Renal pelvis (tissue), 4 donors: Measurements from ENCODE around the gene GGNBP2. TPM values are rescaled to one million over a fixed set of nuclear protein-coding genes. Genes with fewer than 3 reads are reported as not detected.
"Not testable (repeated sequence)": the region's sequence is repeated elsewhere in the genome, so short reads cannot be mapped to it uniquely, and the experiment has no call there.

ENCODE experiments used
- DNase-seq: peaks from one replicate; pipeline ENCODE4 v3.0.0-alpha.2; 2013
- polyA plus RNA-seq, 3 donors: library from polyadenylated mRNA; unstranded; fragments of 120-200 nt; gene quantifications; one replicate each; pipeline ENCODE4 v1.2.1, GENCODE V29; 2013; ENCODE audit not compliant: insufficient read length in 3 of 3

GGNBP2 gene
- polyA plus RNA-seq, 3 donors, result 75.5 to 101 (median 85.5) TPM

DNA sequence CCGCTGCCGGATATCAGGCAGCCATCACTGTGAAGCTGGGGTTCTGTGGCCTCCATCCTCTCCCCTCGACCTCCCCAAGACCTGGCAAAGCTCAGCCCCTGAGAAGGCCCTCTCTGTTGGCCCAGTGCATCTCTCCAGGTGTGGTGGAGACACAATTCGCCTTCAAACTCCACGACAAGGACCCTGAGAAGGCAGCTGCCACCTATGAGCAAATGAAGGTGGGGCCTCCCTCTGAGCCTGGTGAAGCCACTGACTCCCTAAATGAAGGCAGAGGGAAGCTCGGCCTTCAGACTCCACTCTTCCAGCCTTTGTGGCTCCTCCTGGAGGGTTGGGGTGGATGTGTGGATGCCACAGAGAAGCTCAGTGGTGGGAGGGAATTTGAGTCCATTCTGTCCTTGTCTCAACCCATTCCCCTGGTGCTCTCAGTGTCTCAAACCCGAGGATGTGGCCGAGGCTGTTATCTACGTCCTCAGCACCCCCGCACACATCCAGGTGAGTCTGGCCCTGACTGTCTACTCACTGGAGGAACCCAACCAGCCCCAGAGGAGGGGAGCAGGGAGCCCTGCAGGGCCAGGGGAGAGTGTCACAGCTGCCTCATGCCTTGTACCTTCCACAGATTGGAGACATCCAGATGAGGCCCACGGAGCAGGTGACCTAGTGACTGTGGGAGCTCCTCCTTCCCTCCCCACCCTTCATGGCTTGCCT, 55.0 kb downstream of the GGNBP2 start:
- DNase-seq, result no peak

DNA sequence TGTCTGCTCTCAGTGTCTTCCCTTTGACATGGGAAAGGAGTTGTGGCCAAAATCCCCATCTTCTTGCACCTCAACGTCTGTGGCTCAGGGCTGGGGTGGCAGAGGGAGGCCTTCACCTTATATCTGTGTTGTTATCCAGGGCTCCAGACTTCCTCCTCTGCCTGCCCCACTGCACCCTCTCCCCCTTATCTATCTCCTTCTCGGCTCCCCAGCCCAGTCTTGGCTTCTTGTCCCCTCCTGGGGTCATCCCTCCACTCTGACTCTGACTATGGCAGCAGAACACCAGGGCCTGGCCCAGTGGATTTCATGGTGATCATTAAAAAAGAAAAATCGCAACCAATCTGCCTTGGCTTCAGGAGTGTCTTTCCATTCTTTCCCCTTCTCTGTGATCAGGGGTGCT, 55.7 kb downstream of the GGNBP2 start:
- no peak for DNase-seq

- DNase-seq, result no peak
These were observed 56.2 kb downstream of the GGNBP2 start for GRCh38 chr17:36600936-36601302.

GRCh38 chr17:36601303-36602029, 56.7 kb downstream of the GGNBP2 start, which contains the start of gene MRM1:
Gene MRM1, plus strand, starts transcription at chr17:36601583. Its CDS starts 228 bp downstream, at chr17:36601811.
- DNase-seq, result peak; percentile 89

- DNase-seq, result no peak
These were observed 57.5 kb downstream of the GGNBP2 start for GRCh38 chr17:36602030-36602748.

DNA sequence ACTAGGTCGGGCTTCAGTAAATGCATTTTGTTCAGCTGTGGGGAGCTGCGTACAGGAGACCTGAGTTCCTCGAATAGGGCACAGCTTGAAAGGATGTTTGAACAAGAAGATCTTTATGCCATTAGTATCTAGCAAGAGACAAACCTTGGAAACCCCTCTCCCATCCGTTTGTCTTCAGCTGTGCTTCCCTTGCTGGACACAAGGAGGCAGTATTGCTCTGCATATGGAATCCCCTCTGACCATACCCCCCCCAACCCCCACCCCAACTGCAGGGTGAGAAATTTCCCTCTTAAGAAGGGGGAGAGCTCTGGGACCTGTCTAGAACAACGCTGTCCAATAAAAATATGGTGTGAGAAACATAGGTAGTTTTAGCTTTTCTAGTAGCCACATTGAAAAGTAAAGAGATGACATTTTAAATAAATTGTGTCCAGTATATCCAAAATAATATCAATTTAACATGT, 58.2 kb downstream of the GGNBP2 start:
- no peak for DNase-seq

- DNase-seq, result not testable (repeated sequence)
These were observed 60.3 kb downstream of the GGNBP2 start for GRCh38 chr17:36605028-36605427.

DNA sequence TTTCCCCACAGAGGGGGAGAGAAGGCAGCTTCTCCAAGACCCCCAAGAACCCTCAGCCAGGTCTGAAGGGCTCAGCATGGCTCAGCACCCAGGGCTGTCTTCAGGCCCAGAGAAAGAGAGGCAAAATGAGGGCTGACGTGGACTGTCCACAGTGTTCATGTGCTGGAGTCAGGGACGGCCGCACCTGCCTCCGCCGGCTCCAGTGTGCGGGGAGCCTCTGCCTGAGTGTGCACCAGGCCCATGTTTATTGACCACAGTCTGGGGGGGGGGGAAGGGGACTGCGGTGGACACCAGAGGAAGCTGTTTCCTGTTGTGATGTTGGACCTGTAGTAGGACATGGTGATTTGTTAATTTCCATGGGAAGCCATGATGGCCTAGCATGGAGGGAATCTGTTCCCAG, 63.6 kb downstream of the GGNBP2 start:
- no peak for DNase-seq

- no peak for DNase-seq
These were observed 64.2 kb downstream of the GGNBP2 start for GRCh38 chr17:36608794-36609497.

GRCh38 chr17:36609498-36609862, 64.8 kb downstream of the GGNBP2 start:
- no peak for DNase-seq

- no peak for DNase-seq
These were observed 65.8 kb downstream of the GGNBP2 start for GRCh38 chr17:36610474-36610873.

GRCh38 chr17:36611345-36612072, 66.8 kb downstream of the GGNBP2 start:
- DNase-seq, result no peak

DNA sequence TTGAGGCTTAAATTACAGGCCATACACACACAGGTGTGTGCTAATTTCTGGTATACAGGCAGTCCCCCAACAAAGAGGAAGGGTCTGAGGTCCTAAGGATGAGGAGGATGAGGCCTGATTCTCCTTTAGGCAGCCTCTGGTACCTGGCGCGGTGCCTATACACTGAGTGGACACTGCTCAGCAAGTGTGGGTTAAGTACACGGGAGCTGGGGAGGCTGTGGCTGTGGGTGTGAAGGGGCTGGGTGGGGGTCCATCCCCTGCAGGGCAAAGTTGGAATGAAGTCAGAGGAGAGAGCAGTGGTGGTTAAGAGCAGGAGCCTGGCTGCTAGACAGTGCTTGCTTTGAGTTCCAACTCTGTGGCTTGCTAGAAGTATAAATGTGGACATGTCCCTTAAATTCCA, 67.6 kb downstream of the GGNBP2 start:
- DNase-seq, result no peak

GRCh38 chr17:36613155-36613554, 68.4 kb downstream of the GGNBP2 start:
- no peak for DNase-seq

GRCh38 chr17:36614081-36614480, 69.4 kb downstream of the GGNBP2 start:
- no peak for DNase-seq

GRCh38 chr17:36614933-36615332, 70.2 kb downstream of the GGNBP2 start:
- DNase-seq, result peak; percentile 68

DNA sequence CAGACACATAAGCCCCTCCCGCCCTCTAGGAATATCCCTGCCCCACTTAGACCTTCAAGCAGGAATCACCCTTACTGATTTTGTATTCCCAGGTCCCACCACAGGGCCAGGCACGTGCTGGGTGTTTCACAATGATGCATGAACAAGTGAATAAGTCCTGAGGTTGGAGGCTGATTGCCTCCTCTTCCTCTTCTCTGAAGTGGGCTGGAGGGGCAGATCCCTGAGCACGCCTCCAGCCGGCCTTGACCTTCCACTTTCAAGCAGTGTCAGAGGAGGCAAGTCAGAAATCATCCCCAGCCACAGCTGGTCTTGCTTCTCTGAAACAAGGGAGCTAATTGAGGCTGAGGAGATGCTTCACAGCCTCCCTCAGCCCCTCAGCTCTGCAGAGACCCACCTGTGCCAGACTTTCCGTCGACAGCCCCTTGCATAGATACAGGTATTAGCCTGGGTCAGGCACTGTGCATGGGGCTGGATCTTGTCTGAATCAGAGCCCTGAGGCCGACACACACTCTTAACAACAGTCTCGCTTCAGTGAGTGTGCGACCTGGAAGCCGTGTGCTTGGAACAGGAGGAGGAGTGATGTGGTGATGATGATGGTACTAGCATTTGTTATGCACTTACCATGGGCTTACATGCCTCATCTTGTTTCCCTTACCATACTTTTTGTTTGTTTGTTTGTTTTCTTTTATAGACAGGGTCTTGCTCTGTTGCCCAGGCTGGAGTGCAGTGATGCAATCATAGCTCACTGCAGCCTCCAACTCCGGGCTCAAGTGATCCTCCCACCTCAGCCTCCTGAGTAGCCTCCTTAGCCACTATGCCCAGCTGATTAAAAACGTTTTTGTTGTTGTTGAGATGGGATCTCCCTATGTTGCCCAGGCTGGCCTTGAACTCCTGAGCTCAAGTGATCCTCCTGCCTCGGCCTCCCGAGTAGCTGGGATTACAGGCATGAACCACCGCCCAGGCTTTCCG, 71.6 kb downstream of the GGNBP2 start:
- no peak for DNase-seq

DNA sequence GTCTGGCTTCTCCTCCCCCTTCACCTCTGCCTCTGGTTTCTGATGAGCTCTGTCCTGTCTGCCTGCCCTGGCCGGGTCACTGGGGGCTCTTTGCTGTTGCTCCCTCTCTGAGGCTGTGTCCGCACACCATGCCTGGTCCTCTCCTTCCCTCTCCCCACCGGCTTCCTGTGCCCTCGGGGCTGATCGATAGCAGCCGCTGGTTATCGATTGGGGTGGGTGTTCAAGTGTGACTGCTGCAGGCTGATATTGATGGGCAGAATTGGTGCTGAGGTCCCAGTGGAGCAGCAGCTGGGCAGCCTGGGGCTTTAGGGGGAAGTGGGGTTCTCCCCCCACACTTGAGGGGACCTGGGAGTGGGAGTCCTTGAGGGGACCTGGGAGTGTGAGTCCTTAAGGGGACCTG, 73.1 kb downstream of the GGNBP2 start:
- DNase-seq, result no peak

GRCh38 chr17:36623281-36623680, 78.6 kb downstream of the GGNBP2 start:
- no peak for DNase-seq

DNA sequence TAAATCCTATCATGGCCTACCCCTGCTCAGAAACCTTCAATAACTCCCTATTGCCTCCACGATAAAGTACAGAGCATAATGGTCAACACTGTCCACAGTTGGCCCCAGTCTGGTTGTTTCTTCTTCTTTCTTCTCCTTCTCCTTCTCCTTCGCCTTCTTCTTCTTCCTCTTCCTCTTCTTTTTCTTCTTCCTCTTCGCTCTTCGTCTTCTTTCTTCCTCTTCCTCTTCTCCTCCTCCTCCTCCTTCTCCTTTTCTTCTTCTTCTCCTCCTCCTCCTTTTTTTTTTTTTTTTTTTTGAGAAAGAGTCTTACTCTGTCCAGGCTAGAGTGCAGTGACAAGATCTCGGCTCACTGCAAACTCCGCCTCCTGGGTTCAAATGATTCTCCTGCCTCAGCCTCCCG, 80.5 kb downstream of the GGNBP2 start:
- no peak for DNase-seq
